ENCODE data around the gene CNOT3. TPM values are rescaled to one million over a fixed set of nuclear protein-coding genes. Genes with fewer than 3 reads are reported as not detected.

Gene CNOT3
- total and polyA plus RNA-seq, 2 of the 13 experiments (the other 11 are each of a cell fraction or from before 2014, with no cell fraction given): 4.3 to 5.8 TPM

- TF ChIP-seq, protein P1, sequence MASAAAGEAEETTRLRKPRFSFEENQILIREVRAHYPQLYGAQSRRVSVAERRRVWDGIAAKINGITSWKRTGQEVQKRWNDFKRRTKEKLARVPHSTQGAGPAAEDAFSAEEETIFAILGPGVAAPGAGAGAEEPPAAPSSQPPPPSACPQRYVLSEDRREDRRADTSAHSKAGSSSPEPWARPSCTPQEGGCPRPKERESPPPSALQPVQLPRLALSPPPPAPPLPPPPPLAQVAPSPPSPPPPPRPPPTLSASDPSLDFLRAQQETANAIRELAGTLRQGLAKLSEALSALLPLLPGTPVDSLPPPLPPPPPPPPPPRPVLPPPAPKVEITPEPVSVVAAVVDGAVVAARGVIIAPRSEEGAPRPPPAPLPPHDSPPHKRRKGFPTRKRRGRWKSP (CRISPR knock-in tag; IDR thresholded peaks at IDR 0.05): peak; percentile 80; the same call in 1 of the 2 replicates
- TF ChIP-seq CENPX (CRISPR knock-in tag; IDR thresholded peaks at IDR 0.05) (no peak), ZNF432 (CRISPR knock-in tag; IDR thresholded peaks at IDR 0.05; ENCODE audit: borderline replicate concordance) (no peak), TOPORS (CRISPR knock-in tag; IDR thresholded peaks at IDR 0.05) (no peak), THAP7 (CRISPR knock-in tag; IDR thresholded peaks at IDR 0.05) (no peak), PHF8 (CRISPR knock-in tag; IDR thresholded peaks at IDR 0.05) (peak; percentile 97), ZNF12 (CRISPR knock-in tag; IDR thresholded peaks at IDR 0.05) (peak; percentile 99), ZBTB44 (CRISPR knock-in tag; IDR thresholded peaks at IDR 0.05) (peak; percentile 80; the same call in 1 of the 2 replicates), ZNF335 (CRISPR knock-in tag; IDR thresholded peaks at IDR 0.05) (peak; percentile 79), ZNF354B (CRISPR knock-in tag; IDR thresholded peaks at IDR 0.05) (no peak), ETS1 (CRISPR knock-in tag; IDR thresholded peaks at IDR 0.05) (no peak), HNF4A (CRISPR knock-in tag; IDR thresholded peaks at IDR 0.05) (no peak), SETDB1 (CRISPR knock-in tag; IDR thresholded peaks at IDR 0.05; ENCODE audit: borderline replicate concordance) (no peak)
- TF ChIP-seq, protein P2, sequence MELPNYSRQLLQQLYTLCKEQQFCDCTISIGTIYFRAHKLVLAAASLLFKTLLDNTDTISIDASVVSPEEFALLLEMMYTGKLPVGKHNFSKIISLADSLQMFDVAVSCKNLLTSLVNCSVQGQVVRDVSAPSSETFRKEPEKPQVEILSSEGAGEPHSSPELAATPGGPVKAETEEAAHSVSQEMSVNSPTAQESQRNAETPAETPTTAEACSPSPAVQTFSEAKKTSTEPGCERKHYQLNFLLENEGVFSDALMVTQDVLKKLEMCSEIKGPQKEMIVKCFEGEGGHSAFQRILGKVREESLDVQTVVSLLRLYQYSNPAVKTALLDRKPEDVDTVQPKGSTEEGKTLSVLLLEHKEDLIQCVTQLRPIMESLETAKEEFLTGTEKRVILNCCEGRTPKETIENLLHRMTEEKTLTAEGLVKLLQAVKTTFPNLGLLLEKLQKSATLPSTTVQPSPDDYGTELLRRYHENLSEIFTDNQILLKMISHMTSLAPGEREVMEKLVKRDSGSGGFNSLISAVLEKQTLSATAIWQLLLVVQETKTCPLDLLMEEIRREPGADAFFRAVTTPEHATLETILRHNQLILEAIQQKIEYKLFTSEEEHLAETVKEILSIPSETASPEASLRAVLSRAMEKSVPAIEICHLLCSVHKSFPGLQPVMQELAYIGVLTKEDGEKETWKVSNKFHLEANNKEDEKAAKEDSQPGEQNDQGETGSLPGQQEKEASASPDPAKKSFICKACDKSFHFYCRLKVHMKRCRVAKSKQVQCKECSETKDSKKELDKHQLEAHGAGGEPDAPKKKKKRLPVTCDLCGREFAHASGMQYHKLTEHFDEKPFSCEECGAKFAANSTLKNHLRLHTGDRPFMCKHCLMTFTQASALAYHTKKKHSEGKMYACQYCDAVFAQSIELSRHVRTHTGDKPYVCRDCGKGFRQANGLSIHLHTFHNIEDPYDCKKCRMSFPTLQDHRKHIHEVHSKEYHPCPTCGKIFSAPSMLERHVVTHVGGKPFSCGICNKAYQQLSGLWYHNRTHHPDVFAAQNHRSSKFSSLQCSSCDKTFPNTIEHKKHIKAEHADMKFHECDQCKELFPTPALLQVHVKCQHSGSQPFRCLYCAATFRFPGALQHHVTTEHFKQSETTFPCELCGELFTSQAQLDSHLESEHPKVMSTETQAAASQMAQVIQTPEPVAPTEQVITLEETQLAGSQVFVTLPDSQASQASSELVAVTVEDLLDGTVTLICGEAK (IDR thresholded peaks at IDR 0.05): peak; percentile 100
- TF ChIP-seq, protein P2 (CRISPR knock-in tag; IDR thresholded peaks at IDR 0.05): peak; percentile 100
These were observed 22.2 kb upstream of the CNOT3 start, which contains the start of the genes PRPF31 and TFPT (continued) for GRCh38 chr19:54115109-54116063.

All from HepG2 (cell line).